ENCODE measurements around the gene SLC5A10.

- TF ChIP-seq CTCF (IDR thresholded peaks at IDR 0.05) (no peak), POLR2AphosphoS5 (IDR thresholded peaks at IDR 0.05; ENCODE audit: low read depth, low read length) (no peak), TCF7L2 (IDR thresholded peaks at IDR 0.05; ENCODE audit: low read depth, low read length) (no peak), REST (IDR thresholded peaks at IDR 0.05; ENCODE audit: insufficient read depth in 1 of 2, low read depth in 2 of 2, low read length in 1 of 2) (no peak)
Observed at GRCh38 chr17:19005137-19005773, 53.3 kb downstream of the SLC5A10 start.

Measured in Panc1 (cell line).